IMR-90 (cell line): ENCODE measurements around the gene FCHO1. TPM values are rescaled to one million over a fixed set of nuclear protein-coding genes. Genes with fewer than 3 reads are reported as not detected.

ENCODE experiments used
- ATAC-seq: fragments of 200-7000 bp; cut with Tn5 transposase; 2 replicates; pipeline ENCODE4 v1.9.1; 2020; ENCODE audit warnings: low read depth, mild to moderate bottlenecking, moderate library complexity
- BruUV-seq: library from RNA; stranded (reverse); fragments of 400-500 nt; replicated peaks from 2 replicates; lab custom pipeline; 2021; lab: Mats Ljungman, UMichigan
- CTCF ChIA-PET: fragments of 300-600 bp; formaldehyde crosslinking; extraction: SDS; loops from one replicate; lab custom pipeline; 2021; ENCODE audit warnings: antibody characterized with exemption; lab: Yijun Ruan, JAX
- POLR2A ChIA-PET: fragments of 300-600 bp; sonication (Branson Sonifier 250); formaldehyde crosslinking; loops from one replicate; lab custom pipeline; 2022; ENCODE audit warnings: antibody characterized with exemption; ENCODE audit not compliant: unreplicated experiment; lab: Charles Lee
- DNase-seq: peaks from one replicate; pipeline ENCODE4 v3.0.0; 2013
- H2AFZ ChIP-seq: replicated peaks from 2 replicates; pipeline ENCODE3; 2013; ENCODE audit warnings: low read length, mild to moderate bottlenecking; ENCODE audit not compliant: poor library complexity
- H2AK5ac ChIP-seq: 2 replicates; pipeline ENCODE4 v1.6.1; 2013; ENCODE audit warnings: low read depth, low read length, inconsistent platforms
- H2AK9ac ChIP-seq: replicated peaks from 2 replicates; pipeline ENCODE3; 2013; ENCODE audit warnings: mild to moderate bottlenecking, low read depth, low read length, moderate library complexity; ENCODE audit not compliant: poor library complexity
- H2BK120ac ChIP-seq: 2 replicates; pipeline ENCODE4 v1.6.1; 2013; ENCODE audit warnings: low read depth, low read length, inconsistent platforms
- H2BK15ac ChIP-seq: 3 replicates; pipeline ENCODE4 v1.6.1; 2013; ENCODE audit warnings: low read depth, low read length, inconsistent platforms
- H2BK20ac ChIP-seq: 2 replicates; pipeline ENCODE4 v1.6.1; 2013; ENCODE audit warnings: low read depth, mild to moderate bottlenecking, inconsistent platforms, low read length, moderate library complexity
- H2BK5ac ChIP-seq: 2 replicates; pipeline ENCODE4 v1.6.1; 2013; ENCODE audit warnings: mild to moderate bottlenecking, low read depth, low read length, inconsistent platforms; ENCODE audit not compliant: poor library complexity, severe bottlenecking
- H3K14ac ChIP-seq: replicated peaks from 2 replicates; pipeline ENCODE4 v1.6.1; 2013; ENCODE audit warnings: low read depth, low read length, inconsistent platforms
- H3K18ac ChIP-seq: 2 replicates; pipeline ENCODE4 v1.6.1; 2013; ENCODE audit warnings: low read depth, low read length, control low read depth
- H3K23ac ChIP-seq: 2 replicates; pipeline ENCODE4 v1.6.1; 2013; ENCODE audit warnings: low read depth, low read length, inconsistent platforms
- H3K27ac ChIP-seq: 2 replicates; pipeline ENCODE4 v1.5.1; 2013; ENCODE audit warnings: mild to moderate bottlenecking, control low read depth, low read length; ENCODE audit not compliant: insufficient read depth
- H3K27me3 ChIP-seq: 2 replicates; pipeline ENCODE4 v1.6.1; 2013; ENCODE audit warnings: low read length; ENCODE audit not compliant: control insufficient read depth, insufficient read depth
- H3K36me3 ChIP-seq: 2 replicates; pipeline ENCODE4 v1.6.1; 2013; ENCODE audit warnings: low read length, mixed read lengths; ENCODE audit not compliant: control insufficient read depth, insufficient read depth
- H3K4ac ChIP-seq: 2 replicates; pipeline ENCODE4 v1.6.1; 2013; ENCODE audit warnings: low read depth, low read length, inconsistent platforms
- H3K4me1 ChIP-seq: 2 replicates; pipeline ENCODE4 v1.6.1; 2013; ENCODE audit warnings: low read length, mixed read lengths; ENCODE audit not compliant: control insufficient read depth, insufficient read depth
- H3K4me2 ChIP-seq: 2 replicates; pipeline ENCODE4 v1.6.1; 2013; ENCODE audit warnings: low read depth, mild to moderate bottlenecking, control low read depth, low read length, moderate library complexity
- H3K4me3 ChIP-seq: 2 replicates; pipeline ENCODE4 v1.5.1; 2013; ENCODE audit warnings: low read depth, mild to moderate bottlenecking, control low read depth, low read length, moderate library complexity; ENCODE audit not compliant: insufficient read depth
- H3K56ac ChIP-seq: 2 replicates; pipeline ENCODE4 v1.6.1; 2013; ENCODE audit warnings: low read length, inconsistent platforms; ENCODE audit not compliant: insufficient read depth; ENCODE audit errors: extremely low read depth
- H3K79me1 ChIP-seq, 2 experiments: 2 replicates each; pipeline ENCODE4 v1.6.1; 2013; ENCODE audit warnings: low read length in 2 of 2, inconsistent platforms in 1 of 2, low read depth in 1 of 2
- H3K9ac ChIP-seq: 2 replicates; pipeline ENCODE4 v1.6.1; 2013; ENCODE audit warnings: low read depth, low read length, control low read depth
- H3K9me1 ChIP-seq: 2 replicates; pipeline ENCODE4 v1.6.1; 2013; ENCODE audit warnings: low read length, inconsistent platforms; ENCODE audit not compliant: insufficient read depth
- H3K9me3 ChIP-seq: 2 replicates; pipeline ENCODE4 v1.6.1; 2013; ENCODE audit warnings: low read length; ENCODE audit not compliant: control insufficient read depth, insufficient read depth
- H4K20me1 ChIP-seq: 2 replicates; pipeline ENCODE4 v1.6.1; 2013; ENCODE audit warnings: low read length, inconsistent platforms; ENCODE audit not compliant: insufficient read depth
- H4K5ac ChIP-seq: 2 replicates; pipeline ENCODE4 v1.6.1; 2013; ENCODE audit warnings: mild to moderate bottlenecking, low read depth, low read length, control low read depth
- H4K8ac ChIP-seq, 2 experiments: 2 replicates each; pipeline ENCODE4 v1.6.1; 2013; ENCODE audit warnings: low read depth in 2 of 2, low read length in 2 of 2, control low read depth in 1 of 2, inconsistent platforms in 1 of 2
- H4K91ac ChIP-seq: 2 replicates; pipeline ENCODE4 v1.6.1; 2013; ENCODE audit warnings: low read depth, low read length, inconsistent platforms; ENCODE audit not compliant: insufficient read depth
- MAFK ChIP-seq: IDR thresholded peaks from 2 replicates; pipeline ENCODE4 v1.6.1; 2012; ENCODE audit warnings: low read depth, low read length, improper control_type of control experiment
- WGBS, 2 experiments: methylation state at CpG; one replicate each; pipeline versions ENCODE4 v1.1.5 to v1.1.7; 2013; ENCODE audit warnings: missing lambda C conversion rate in 2 of 2; ENCODE audit not compliant: insufficient read length in 1 of 2; ENCODE audit errors: extremely low coverage in 2 of 2; 5-methylcytosine and 5-hydroxymethylcytosine counted together
- dilution Hi-C: fragments of 300-500 bp; cut with HindIII; formaldehyde crosslinking; loops from one replicate; pipeline ENCODE4 v1.14.3; 2018; ENCODE audit warnings: low sequenced_read_pairs; ENCODE audit not compliant: unreplicated experiment
- in situ Hi-C: fragments of 300-500 bp; cut with MboI; formaldehyde crosslinking; loops from 3 replicates; pipeline ENCODE4 v1.14.3; 2019; ENCODE audit warnings: low sequenced_read_pairs, inconsistent platforms, mixed read lengths
- intact Hi-C: fragments of 100-400 bp; cut with micrococcal nuclease; formaldehyde crosslinking; loops from 2 replicates; pipeline ENCODE4 v1.10.0; 2022
- polyA plus RNA-seq, 3 experiments: library from polyadenylated mRNA; depleted of rRNA; stranded (reverse); fragments of >200 nt; gene quantifications; 2 replicates each; pipeline ENCODE4 v1.2.3, GENCODE V29; 2012; ENCODE audit warnings: low replicate concordance in 1 of 3
- total RNA-seq: library from RNA; depleted of rRNA; stranded (reverse); fragments of >200 nt; gene quantifications from 2 replicates; pipeline ENCODE4 v1.2.3, GENCODE V29; 2012

Gene FCHO1
- total and polyA plus RNA-seq, 2 of the 4 experiments (the other 2 are of a cell fraction): 0.18 to 1.0 TPM

DNA sequence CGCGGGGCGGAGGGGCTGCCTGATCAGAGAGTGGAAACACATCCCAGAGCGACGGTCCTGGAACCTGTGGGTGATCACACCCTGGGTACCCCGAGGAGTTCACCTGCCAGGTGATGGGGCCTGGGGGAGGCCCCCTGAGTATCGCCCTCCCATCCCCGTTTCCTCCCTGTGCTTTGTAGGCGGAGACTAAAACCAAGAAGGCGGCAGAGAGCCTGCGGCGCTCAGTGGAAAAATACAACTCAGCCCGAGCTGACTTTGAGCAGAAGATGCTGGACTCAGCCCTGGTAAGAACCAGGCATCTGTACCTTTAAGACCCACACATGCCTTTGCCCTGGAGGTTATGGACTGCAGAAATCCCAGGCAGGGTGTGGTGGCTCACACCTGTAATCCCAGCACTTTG is 19.3 kb downstream of the FCHO1 start:
- no TSS peak for BruUV-seq
- ChIA-PET CTCF (no interaction called here), POLR2A (no interaction called here)
- Histone ChIP-seq H2BK20ac (no peak overlapping the region), H3K4ac (no peak overlapping the region), H3K18ac (no peak overlapping the region), H3K9me3 (no peaks in the 10 kb centered on the region), H3K4me2 (no peak overlapping the region), H3K79me1 (no peaks in the 10 kb centered on the region), H3K27me3 (peaks cover 3% of the 10 kb centered on the region; the same call in 1 of the 2 replicates), H3K23ac (no peak overlapping the region), H3K36me3 (no peaks in the 10 kb centered on the region), H3K4me3 (no peak overlapping the region), H4K91ac (no peak overlapping the region), H3K56ac (no peak overlapping the region), H4K5ac (no peak overlapping the region), H3K9ac (no peak overlapping the region), H3K14ac (no peak overlapping the region), H2BK5ac (no peak overlapping the region), H2AK5ac (no peak overlapping the region), H3K4me1 (no peaks in the 10 kb centered on the region), H4K8ac (no peak overlapping the region), H3K9me1 (no peaks in the 10 kb centered on the region), H2AFZ (no peak overlapping the region), H3K27ac (no peak overlapping the region), H4K20me1 (no peaks in the 10 kb centered on the region), H2BK120ac (no peak overlapping the region), H2BK15ac (no peak overlapping the region), H2AK9ac (no peak overlapping the region)
- ATAC-seq (no peak), DNase-seq (no peak)
- in situ Hi-C loops (no loop called here), dilution Hi-C loops (no loop called here), intact Hi-C loops (no loop called here)
- 60% methylated on average over 1 of the region's 13 CpGs; no CpG with 5 or more reads in 1 of the 2 experiments for WGBS, 2 experiments
- no peak for TF ChIP-seq MAFK
